ENCODE results near the gene NOLC1. TPM values are rescaled to one million over a fixed set of nuclear protein-coding genes. Genes with fewer than 3 reads are reported as not detected.

Gene NOLC1
- total and polyA plus RNA-seq, 10 of the 15 experiments (the other 5 are each of a cell fraction or from before 2014, with no cell fraction given), result 91.7 to 244 (median 128) TPM

GRCh38 chr10:102102421-102102820 is 49.8 kb upstream of the NOLC1 start:
- Histone ChIP-seq H3K36me3 (ENCODE audit: control insufficient read depth in 2 of 2, insufficient read depth in 2 of 2, low read length in 1 of 2) (peaks cover 0 to 5% of the 10 kb centered on the region in 2 experiments; a peak in 2 of 4 replicates), H3K4me3 (no peak overlapping the region), H3K79me2 (ENCODE audit: control insufficient read depth, insufficient read depth, low read length) (no peaks in the 10 kb centered on the region), H3K27ac (ENCODE audit: control insufficient read depth, insufficient read depth) (no peak overlapping the region), H3K9me3 (replicated peaks; ENCODE audit: control insufficient read depth, insufficient read depth, low read length) (no peaks in the 10 kb centered on the region), H3K4me1 (ENCODE audit: control insufficient read depth, insufficient read depth, low read length) (no peaks in the 10 kb centered on the region), H4K20me1 (ENCODE audit: control insufficient read depth, insufficient read depth) (no peaks in the 10 kb centered on the region), H3K27me3 (replicated peaks in 1 of 2; ENCODE audit: control insufficient read depth in 2 of 2, insufficient read depth in 2 of 2, low read length in 1 of 2) (no peaks in the 10 kb centered on the region), H3K9ac (ENCODE audit: control insufficient read depth, insufficient read depth, low read length) (no peak overlapping the region), H3K4me2 (ENCODE audit: control insufficient read depth, insufficient read depth) (no peak overlapping the region), H2AFZ (ENCODE audit: control insufficient read depth, low read depth, low read length) (no peak overlapping the region)
- POLR2A ChIA-PET, result interaction anchor here (0.5 kb wide), 1 partner anchor 10 kb away, joined by 7 read pairs; no protein-coding TSS in a partner anchor
- TF ChIP-seq TBL1XR1 (IDR thresholded peaks at IDR 0.05; ENCODE audit: low read depth, low read length) (no peak), IRF3 (IDR thresholded peaks at IDR 0.05) (no peak), SPI1 (IDR thresholded peaks at IDR 0.05; ENCODE audit: borderline replicate concordance, insufficient read depth, low read depth, low read length) (no peak)
- CTCF ChIA-PET, result interaction anchor here (1.4 to 2.3 kb wide), 3 partner anchors 10 to 261 kb away, joined by 3 to 7 read pairs (median 3); no protein-coding TSS in a partner anchor
- DNase-seq (ENCODE audit: low read depth, low spot score) (no peak), FAIRE-seq (no peak), ATAC-seq (no peak)
- intact Hi-C loops (cut with micrococcal nuclease; ENCODE audit: unreplicated experiment), result no loop called here
- BruUV-seq (replicated peaks), result no TSS peak
- in situ Hi-C loops (cut with MboI), result no loop called here
- RAD21 ChIA-PET (ENCODE audit: unreplicated experiment), result interaction anchor here (1.1 kb wide), 1 partner anchor 262 kb away, joined by 3 read pairs; no protein-coding TSS in a partner anchor
- SMC1A ChIA-PET (ENCODE audit: uncharacterized antibody, unreplicated experiment), result interaction anchor here (1.1 kb wide), 1 partner anchor 407 kb away, joined by 3 read pairs; no protein-coding TSS in a partner anchor
- 100% methylated on average over 1 of the region's 1 CpG for WGBS (ENCODE audit: insufficient coverage, insufficient replicate concordance, low lambda C conversion rate, missing lambda C conversion rate)

GRCh38 chr10:102106998-102107397 is 45.2 kb upstream of the NOLC1 start:
- H3K9ac ChIP-seq (ENCODE audit: control insufficient read depth, insufficient read depth, low read length), result no peak overlapping the region
- CTCF ChIA-PET, result no interaction called here
- FAIRE-seq (no peak), ATAC-seq (no peak), DNase-seq (ENCODE audit: low read depth, low spot score) (no peak)
- RAD21 ChIA-PET (ENCODE audit: unreplicated experiment), result no interaction called here
- no peak overlapping the region for H3K27ac ChIP-seq (ENCODE audit: control insufficient read depth, insufficient read depth)
- H3K9me3 ChIP-seq (replicated peaks; ENCODE audit: control insufficient read depth, insufficient read depth, low read length), result no peaks in the 10 kb centered on the region
- peaks cover 21 to 35% of the 10 kb centered on the region in 2 experiments for H3K36me3 ChIP-seq (ENCODE audit: control insufficient read depth in 2 of 2, insufficient read depth in 2 of 2, low read length in 1 of 2)
- H3K4me1 ChIP-seq (ENCODE audit: control insufficient read depth, insufficient read depth, low read length), result no peaks in the 10 kb centered on the region
- H4K20me1 ChIP-seq (ENCODE audit: control insufficient read depth, insufficient read depth), result no peaks in the 10 kb centered on the region
- no peak overlapping the region for H3K4me2 ChIP-seq (ENCODE audit: control insufficient read depth, insufficient read depth)
- POLR2A ChIA-PET, result no interaction called here
- H2AFZ ChIP-seq (ENCODE audit: control insufficient read depth, low read depth, low read length), result no peak overlapping the region
- in situ Hi-C loops (cut with MboI) (no loop called here), intact Hi-C loops (cut with micrococcal nuclease; ENCODE audit: unreplicated experiment) (no loop called here)
- SMC1A ChIA-PET (ENCODE audit: uncharacterized antibody, unreplicated experiment), result no interaction called here
- H3K27me3 ChIP-seq (replicated peaks in 1 of 2; ENCODE audit: control insufficient read depth in 2 of 2, insufficient read depth in 2 of 2, low read length in 1 of 2), result no peaks in the 10 kb centered on the region
- BruUV-seq (replicated peaks), result no TSS peak
- H3K79me2 ChIP-seq (ENCODE audit: control insufficient read depth, insufficient read depth, low read length), result peaks cover 2% of the 10 kb centered on the region
- WGBS (ENCODE audit: insufficient coverage, insufficient replicate concordance, low lambda C conversion rate, missing lambda C conversion rate), result 93% methylated on average over 2 of the region's 2 CpGs
- no peak overlapping the region for H3K4me3 ChIP-seq
- TF ChIP-seq TAF1 (IDR thresholded peaks at IDR 0.05; ENCODE audit: borderline replicate concordance, low read depth, low read length) (no peak), KAT2A (conservative IDR thresholded peaks at IDR 0.05; ENCODE audit: control insufficient read depth, low read depth, low read length) (no peak), HDAC6 (IDR thresholded peaks at IDR 0.05; ENCODE audit: unreplicated experiment) (no peak), SREBF2 (IDR thresholded peaks at IDR 0.05; ENCODE audit: low read length) (no peak), ZNF207 (IDR thresholded peaks at IDR 0.05; ENCODE audit: borderline replicate concordance) (no peak), YBX1 (IDR thresholded peaks at IDR 0.05) (no peak), ATF7 (IDR thresholded peaks at IDR 0.05; ENCODE audit: low read depth) (no peak), ZNF217 (IDR thresholded peaks at IDR 0.05) (no peak)
- TF ChIP-seq, protein P1, sequence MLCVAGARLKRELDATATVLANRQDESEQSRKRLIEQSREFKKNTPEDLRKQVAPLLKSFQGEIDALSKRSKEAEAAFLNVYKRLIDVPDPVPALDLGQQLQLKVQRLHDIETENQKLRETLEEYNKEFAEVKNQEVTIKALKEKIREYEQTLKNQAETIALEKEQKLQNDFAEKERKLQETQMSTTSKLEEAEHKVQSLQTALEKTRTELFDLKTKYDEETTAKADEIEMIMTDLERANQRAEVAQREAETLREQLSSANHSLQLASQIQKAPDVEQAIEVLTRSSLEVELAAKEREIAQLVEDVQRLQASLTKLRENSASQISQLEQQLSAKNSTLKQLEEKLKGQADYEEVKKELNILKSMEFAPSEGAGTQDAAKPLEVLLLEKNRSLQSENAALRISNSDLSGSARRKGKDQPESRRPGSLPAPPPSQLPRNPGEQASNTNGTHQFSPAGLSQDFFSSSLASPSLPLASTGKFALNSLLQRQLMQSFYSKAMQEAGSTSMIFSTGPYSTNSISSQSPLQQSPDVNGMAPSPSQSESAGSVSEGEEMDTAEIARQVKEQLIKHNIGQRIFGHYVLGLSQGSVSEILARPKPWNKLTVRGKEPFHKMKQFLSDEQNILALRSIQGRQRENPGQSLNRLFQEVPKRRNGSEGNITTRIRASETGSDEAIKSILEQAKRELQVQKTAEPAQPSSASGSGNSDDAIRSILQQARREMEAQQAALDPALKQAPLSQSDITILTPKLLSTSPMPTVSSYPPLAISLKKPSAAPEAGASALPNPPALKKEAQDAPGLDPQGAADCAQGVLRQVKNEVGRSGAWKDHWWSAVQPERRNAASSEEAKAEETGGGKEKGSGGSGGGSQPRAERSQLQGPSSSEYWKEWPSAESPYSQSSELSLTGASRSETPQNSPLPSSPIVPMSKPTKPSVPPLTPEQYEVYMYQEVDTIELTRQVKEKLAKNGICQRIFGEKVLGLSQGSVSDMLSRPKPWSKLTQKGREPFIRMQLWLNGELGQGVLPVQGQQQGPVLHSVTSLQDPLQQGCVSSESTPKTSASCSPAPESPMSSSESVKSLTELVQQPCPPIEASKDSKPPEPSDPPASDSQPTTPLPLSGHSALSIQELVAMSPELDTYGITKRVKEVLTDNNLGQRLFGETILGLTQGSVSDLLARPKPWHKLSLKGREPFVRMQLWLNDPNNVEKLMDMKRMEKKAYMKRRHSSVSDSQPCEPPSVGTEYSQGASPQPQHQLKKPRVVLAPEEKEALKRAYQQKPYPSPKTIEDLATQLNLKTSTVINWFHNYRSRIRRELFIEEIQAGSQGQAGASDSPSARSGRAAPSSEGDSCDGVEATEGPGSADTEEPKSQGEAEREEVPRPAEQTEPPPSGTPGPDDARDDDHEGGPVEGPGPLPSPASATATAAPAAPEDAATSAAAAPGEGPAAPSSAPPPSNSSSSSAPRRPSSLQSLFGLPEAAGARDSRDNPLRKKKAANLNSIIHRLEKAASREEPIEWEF (IDR thresholded peaks at IDR 0.05; ENCODE audit: insufficient replicate concordance, low read depth, low read length), result no peak
